Measurements from ENCODE around the gene HDAC9.

DNA sequence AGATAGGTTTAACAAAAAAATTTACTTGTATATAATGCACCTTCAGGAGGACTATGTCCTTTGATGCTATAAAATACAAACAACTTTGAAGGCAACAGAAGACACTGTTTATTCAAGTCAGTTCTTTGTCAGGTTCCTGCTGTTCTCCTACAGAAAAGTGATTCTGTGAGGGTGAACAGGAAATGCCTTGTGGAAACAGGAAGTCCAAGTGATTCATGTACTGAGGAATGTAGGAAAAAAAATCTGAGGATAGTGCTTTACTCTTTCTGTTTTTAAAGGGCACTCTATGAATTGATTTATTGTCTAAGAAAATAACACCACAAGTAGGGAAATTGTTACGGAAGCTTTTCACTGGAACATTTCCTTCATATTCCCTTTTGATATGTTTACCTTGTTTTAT is 171.9 kb downstream of the HDAC9 start:
- no peak for TF ChIP-seq TOX (CRISPR knock-in tag; IDR thresholded peaks at IDR 0.05; ENCODE audit: borderline replicate concordance)
- TF ChIP-seq RARB (CRISPR knock-in tag; IDR thresholded peaks at IDR 0.05), result no peak
- no peak for TF ChIP-seq ZFP3 (CRISPR knock-in tag; IDR thresholded peaks at IDR 0.05)
- TF ChIP-seq, protein P1, sequence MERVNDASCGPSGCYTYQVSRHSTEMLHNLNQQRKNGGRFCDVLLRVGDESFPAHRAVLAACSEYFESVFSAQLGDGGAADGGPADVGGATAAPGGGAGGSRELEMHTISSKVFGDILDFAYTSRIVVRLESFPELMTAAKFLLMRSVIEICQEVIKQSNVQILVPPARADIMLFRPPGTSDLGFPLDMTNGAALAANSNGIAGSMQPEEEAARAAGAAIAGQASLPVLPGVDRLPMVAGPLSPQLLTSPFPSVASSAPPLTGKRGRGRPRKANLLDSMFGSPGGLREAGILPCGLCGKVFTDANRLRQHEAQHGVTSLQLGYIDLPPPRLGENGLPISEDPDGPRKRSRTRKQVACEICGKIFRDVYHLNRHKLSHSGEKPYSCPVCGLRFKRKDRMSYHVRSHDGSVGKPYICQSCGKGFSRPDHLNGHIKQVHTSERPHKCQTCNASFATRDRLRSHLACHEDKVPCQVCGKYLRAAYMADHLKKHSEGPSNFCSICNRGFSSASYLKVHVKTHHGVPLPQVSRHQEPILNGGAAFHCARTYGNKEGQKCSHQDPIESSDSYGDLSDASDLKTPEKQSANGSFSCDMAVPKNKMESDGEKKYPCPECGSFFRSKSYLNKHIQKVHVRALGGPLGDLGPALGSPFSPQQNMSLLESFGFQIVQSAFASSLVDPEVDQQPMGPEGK (CRISPR knock-in tag; IDR thresholded peaks at IDR 0.05; ENCODE audit: borderline replicate concordance), result no peak
- TF ChIP-seq ZNF70 (CRISPR knock-in tag; IDR thresholded peaks at IDR 0.05), result no peak
- TF ChIP-seq TSHZ2 (CRISPR knock-in tag; IDR thresholded peaks at IDR 0.05), result no peak
- no peak for TF ChIP-seq ESRRG (CRISPR knock-in tag; IDR thresholded peaks at IDR 0.05)
- TF ChIP-seq ARNTL (CRISPR knock-in tag; IDR thresholded peaks at IDR 0.05; ENCODE audit: borderline replicate concordance, low read depth), result no peak

All from SK-N-SH treated with all-trans-retinoic acid at 6 μM for 48 hours (cell line).